Endothelial cell of umbilical vein (primary cell): ENCODE measurements around the gene TLCD3B. TPM values are rescaled to one million over a fixed set of nuclear protein-coding genes. Genes with fewer than 3 reads are reported as not detected.

Experiments used
- BruUV-seq: library from RNA; stranded (reverse); fragments of 400-500 nt; replicated peaks from 2 replicates; lab custom pipeline; 2021; lab: Mats Ljungman, UMichigan
- CTCF ChIA-PET: fragments of 300-600, 350-600 bp; sonication (Branson Sonifier 250); formaldehyde crosslinking; loops from one replicate; lab custom pipeline; 2021; ENCODE audit warnings: antibody characterized with exemption, inconsistent platforms; lab: Charles Lee
- POLR2A ChIA-PET: fragments of 300-600, 350-600 bp; sonication (Branson Sonifier 250); formaldehyde crosslinking; loops from one replicate; lab custom pipeline; 2021; ENCODE audit warnings: antibody characterized with exemption, inconsistent platforms; lab: Charles Lee
- DNase-seq: peaks from one replicate; pipeline ENCODE4 v3.0.0-alpha.2; 2011; ENCODE audit warnings: low read depth, low spot score
- FAIRE-seq: peaks from 2 replicates; lab custom pipeline; 2011; peaks lifted over from hg19 to GRCh38; lab: Jason Lieb, UNC
- H2AFZ ChIP-seq: 2 replicates; pipeline ENCODE4 v1.6.0; 2012; ENCODE audit warnings: low read depth, low read length, control low read depth, inconsistent platforms
- H3K27ac ChIP-seq: 2 replicates; pipeline ENCODE4 v1.5.1; 2011; ENCODE audit warnings: low read depth, mild to moderate bottlenecking, control low read depth, low read length, moderate library complexity; ENCODE audit not compliant: insufficient read depth
- H3K27me3 ChIP-seq, 2 experiments: 2 replicates each; pipeline versions ENCODE4 v1.6.0 to v1.6.1; 2011; ENCODE audit warnings: low read length in 2 of 2, mixed read lengths in 1 of 2; ENCODE audit not compliant: control insufficient read depth in 2 of 2, insufficient read depth in 2 of 2
- H3K36me3 ChIP-seq, 2 experiments: 2 replicates in 1 of 2; 3 replicates in 1 of 2; pipeline ENCODE4 v1.5.1; 2011; ENCODE audit warnings: low read length in 2 of 2, mild to moderate bottlenecking in 1 of 2, moderate library complexity in 1 of 2; ENCODE audit not compliant: control insufficient read depth in 2 of 2, insufficient read depth in 2 of 2; ENCODE audit errors: extremely low read depth in 1 of 2
- H3K4me1 ChIP-seq: 3 replicates; pipeline ENCODE4 v1.5.1; 2011; ENCODE audit warnings: mild to moderate bottlenecking, low read length; ENCODE audit not compliant: control insufficient read depth, insufficient read depth; ENCODE audit errors: extremely low read depth
- H3K4me2 ChIP-seq: 2 replicates; pipeline ENCODE4 v1.6.1; 2011; ENCODE audit warnings: low read length, control low read depth, mixed read lengths; ENCODE audit not compliant: insufficient read depth
- H3K4me3 ChIP-seq, 3 experiments: fragments of 200-600 bp in 1 of 3; sonication (generic), shearing (Covaris generic) in 1 of 3; replicated peaks in 1 of 3; 2 replicates each; pipeline ENCODE4 v1.5.1; 2011 to 2016; ENCODE audit warnings: control low read depth in 3 of 3, low read length in 3 of 3, mild to moderate bottlenecking in 2 of 3, inconsistent platforms in 1 of 3, low read depth in 1 of 3, moderate library complexity in 1 of 3; ENCODE audit not compliant: insufficient read depth in 1 of 3
- H3K79me2 ChIP-seq: 2 replicates; pipeline ENCODE4 v1.6.0; 2012; ENCODE audit warnings: low read length, inconsistent platforms; ENCODE audit not compliant: control insufficient read depth, insufficient read depth
- H3K9ac ChIP-seq: replicated peaks from 2 replicates; pipeline ENCODE3; 2011; ENCODE audit warnings: low read length, control low read depth; ENCODE audit not compliant: insufficient read depth; ENCODE audit errors: extremely low read depth
- H3K9me1 ChIP-seq: replicated peaks from 3 replicates; pipeline ENCODE4 v1.6.0; 2011; ENCODE audit warnings: mild to moderate bottlenecking, low read length; ENCODE audit not compliant: control insufficient read depth, insufficient read depth; ENCODE audit errors: extremely low read depth
- H3K9me3 ChIP-seq: replicated peaks from 2 replicates; pipeline ENCODE4 v1.5.1; 2012; ENCODE audit warnings: low read length, inconsistent platforms; ENCODE audit not compliant: control insufficient read depth, insufficient read depth
- H4K20me1 ChIP-seq: replicated peaks from 2 replicates; pipeline ENCODE3; 2011; ENCODE audit warnings: mild to moderate bottlenecking, low read length; ENCODE audit not compliant: control insufficient read depth, insufficient read depth; ENCODE audit errors: extremely low read depth
- EZH2 ChIP-seq: IDR thresholded peaks from 2 replicates; pipeline ENCODE4 v1.6.1; 2012; ENCODE audit warnings: borderline replicate concordance, low read depth, mild to moderate bottlenecking, moderate library complexity, low read length, inconsistent platforms; ENCODE audit not compliant: severe bottlenecking
- FOS ChIP-seq: IDR thresholded peaks from 2 replicates; pipeline ENCODE4 v1.6.1; 2011; ENCODE audit warnings: mild to moderate bottlenecking, low read length, moderate library complexity, borderline replicate concordance; ENCODE audit not compliant: insufficient read depth
- GATA2 ChIP-seq: IDR thresholded peaks from 2 replicates; pipeline ENCODE4 v1.7.0; 2011; ENCODE audit warnings: low read depth, mild to moderate bottlenecking, moderate library complexity, mixed read lengths, low read length; ENCODE audit not compliant: insufficient read length, insufficient read depth
- JUN ChIP-seq: IDR thresholded peaks from 2 replicates; pipeline ENCODE4 v1.6.1; 2011; ENCODE audit warnings: borderline replicate concordance, low read depth; ENCODE audit not compliant: insufficient read length, insufficient read depth
- MYC ChIP-seq: IDR thresholded peaks from one replicate; pipeline ENCODE4 v1.6.1; 2011; ENCODE audit warnings: mild to moderate bottlenecking, low read depth, low read length
- POLR2A ChIP-seq: IDR thresholded peaks from 2 replicates; pipeline ENCODE4 v1.6.1; 2012; ENCODE audit warnings: low read depth, mild to moderate bottlenecking, control low read depth, low read length
- POLR2AphosphoS5 ChIP-seq: IDR thresholded peaks from 2 replicates; pipeline ENCODE4 v1.6.1; 2012; ENCODE audit warnings: low read depth, mild to moderate bottlenecking, control low read depth, low read length, moderate library complexity; ENCODE audit not compliant: insufficient read depth
- dilution Hi-C: fragments of 300-500 bp; cut with MboI; formaldehyde crosslinking; loops from one replicate; pipeline ENCODE4 v1.15.0; 2019; ENCODE audit warnings: low sequenced_read_pairs; ENCODE audit not compliant: extremely low pct_ligation_motif_present
- intact Hi-C: fragments of 100-400 bp; cut with micrococcal nuclease; formaldehyde crosslinking; loops from one replicate; pipeline ENCODE4 v1.10.0; 2022
- polyA plus RNA-seq, 4 experiments: library from polyadenylated mRNA; depleted of rRNA in 3 of 4; stranded (reverse) in 3 of 4; unstranded in 1 of 4; fragments of >200 nt; gene quantifications; 2 replicates each; pipeline versions ENCODE4 v1.2.1 to v1.2.3, GENCODE V29; 2011 to 2012; ENCODE audit warnings: missing spikeins in 1 of 4
- total RNA-seq: library from RNA; stranded (reverse); gene quantifications from 2 replicates; pipeline ENCODE4 v1.2.3, GENCODE V29; 2021
- TF ChIP-seq, protein P1 (sequence below): IDR thresholded peaks from 2 replicates; pipeline ENCODE4 v1.6.1; 2011; ENCODE audit not compliant: insufficient read depth, insufficient read length
- TF ChIP-seq, protein P2 (sequence below), 2 donors: IDR thresholded peaks; 1 replicate in 1 of 2; 2 replicates in 1 of 2; pipeline ENCODE4 v1.5.1; 2011; ENCODE audit warnings: low read length in 2 of 2, mild to moderate bottlenecking in 2 of 2, moderate library complexity in 2 of 2, control low read depth in 1 of 2, inconsistent platforms in 1 of 2, low read depth in 1 of 2; ENCODE audit not compliant: insufficient read depth in 1 of 2; ENCODE audit errors: extremely low read depth in 1 of 2

The TLCD3B gene
- total and polyA plus RNA-seq, 2 donors (not counting 3 experiments of a cell fraction or from before 2014, with no cell fraction given), result 0.37 to 0.86 TPM

DNA sequence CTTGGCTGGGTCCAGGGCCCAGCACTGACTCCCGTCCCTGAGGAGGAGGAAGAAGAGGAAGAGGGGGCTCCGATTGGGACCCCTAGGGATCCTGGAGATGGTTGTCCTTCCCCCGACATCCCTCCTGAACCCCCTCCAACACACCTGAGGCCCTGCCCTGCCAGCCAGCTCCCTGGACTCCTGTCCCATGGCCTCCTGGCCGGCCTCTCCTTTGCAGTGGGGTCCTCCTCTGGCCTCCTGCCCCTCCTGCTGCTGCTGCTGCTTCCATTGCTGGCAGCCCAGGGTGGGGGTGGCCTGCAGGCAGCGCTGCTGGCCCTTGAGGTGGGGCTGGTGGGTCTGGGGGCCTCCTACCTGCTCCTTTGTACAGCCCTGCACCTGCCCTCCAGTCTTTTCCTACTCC is 44.1 kb downstream of the TLCD3B start:
- DNase-seq (no peak), FAIRE-seq (no peak)
- H3K4me1 ChIP-seq, result no peaks in the 10 kb centered on the region
- H3K4me3 ChIP-seq, result no peak overlapping the region
- no peak overlapping the region for H2AFZ ChIP-seq
- CTCF ChIA-PET, result no interaction called here
- POLR2A ChIA-PET, result interaction anchor here (1.1 kb wide), 1 partner anchor 14 kb away, joined by 3 read pairs; the partner anchor contains the start of gene TAOK2
- no peak overlapping the region for H3K9ac ChIP-seq
- intact Hi-C loops, result no loop called here
- BruUV-seq, result no TSS peak
- dilution Hi-C loops, result no loop called here
- H3K27me3 ChIP-seq, result no peaks in the 10 kb centered on the region
- peaks cover 37 to 89% of the 10 kb centered on the region in 2 experiments for H3K36me3 ChIP-seq
- H3K9me1 ChIP-seq, result no peaks in the 10 kb centered on the region
- H4K20me1 ChIP-seq, result no peaks in the 10 kb centered on the region
- H3K79me2 ChIP-seq, result no peaks in the 10 kb centered on the region
- H3K4me2 ChIP-seq, result no peak overlapping the region
- no peak for TF ChIP-seq MYC
- no peak for TF ChIP-seq POLR2A
- TF ChIP-seq, protein P1, sequence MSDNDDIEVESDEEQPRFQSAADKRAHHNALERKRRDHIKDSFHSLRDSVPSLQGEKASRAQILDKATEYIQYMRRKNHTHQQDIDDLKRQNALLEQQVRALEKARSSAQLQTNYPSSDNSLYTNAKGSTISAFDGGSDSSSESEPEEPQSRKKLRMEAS, result no peak
- no peak for TF ChIP-seq EZH2
- no peak for TF ChIP-seq JUN
- no peak for TF ChIP-seq GATA2
- TF ChIP-seq POLR2AphosphoS5, result no peak
- TF ChIP-seq FOS, result no peak
- TF ChIP-seq, protein P2, sequence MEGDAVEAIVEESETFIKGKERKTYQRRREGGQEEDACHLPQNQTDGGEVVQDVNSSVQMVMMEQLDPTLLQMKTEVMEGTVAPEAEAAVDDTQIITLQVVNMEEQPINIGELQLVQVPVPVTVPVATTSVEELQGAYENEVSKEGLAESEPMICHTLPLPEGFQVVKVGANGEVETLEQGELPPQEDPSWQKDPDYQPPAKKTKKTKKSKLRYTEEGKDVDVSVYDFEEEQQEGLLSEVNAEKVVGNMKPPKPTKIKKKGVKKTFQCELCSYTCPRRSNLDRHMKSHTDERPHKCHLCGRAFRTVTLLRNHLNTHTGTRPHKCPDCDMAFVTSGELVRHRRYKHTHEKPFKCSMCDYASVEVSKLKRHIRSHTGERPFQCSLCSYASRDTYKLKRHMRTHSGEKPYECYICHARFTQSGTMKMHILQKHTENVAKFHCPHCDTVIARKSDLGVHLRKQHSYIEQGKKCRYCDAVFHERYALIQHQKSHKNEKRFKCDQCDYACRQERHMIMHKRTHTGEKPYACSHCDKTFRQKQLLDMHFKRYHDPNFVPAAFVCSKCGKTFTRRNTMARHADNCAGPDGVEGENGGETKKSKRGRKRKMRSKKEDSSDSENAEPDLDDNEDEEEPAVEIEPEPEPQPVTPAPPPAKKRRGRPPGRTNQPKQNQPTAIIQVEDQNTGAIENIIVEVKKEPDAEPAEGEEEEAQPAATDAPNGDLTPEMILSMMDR (IDR thresholded peaks at IDR 0.05; ENCODE audit: extremely low read depth in 1 of 2, insufficient read depth in 1 of 2, low read depth in 1 of 2, low read length in 2 of 2), result no peak
- no peaks in the 10 kb centered on the region for H3K9me3 ChIP-seq
- no peak overlapping the region for H3K27ac ChIP-seq
